ENCODE measurements around the gene UHRF2. TPM values are rescaled to one million over a fixed set of nuclear protein-coding genes. Genes with fewer than 3 reads are reported as not detected.

The UHRF2 gene
- total RNA-seq, 1 donor: 54.0 TPM

GRCh38 chr9:6479959-6480358 lies 67.0 kb downstream of the UHRF2 start:
- H3K4me3 ChIP-seq (ENCODE audit: low read depth, low read length): no peak overlapping the region
- no peak for TF ChIP-seq CTCF (IDR thresholded peaks at IDR 0.05; ENCODE audit: insufficient read depth, low read depth, low read length)
- no peak for DNase-seq (ENCODE audit: low read depth)

- no peak for TF ChIP-seq CTCF (IDR thresholded peaks at IDR 0.05; ENCODE audit: insufficient read depth, low read depth, low read length)
- no peak for DNase-seq (ENCODE audit: low read depth)
- H3K4me3 ChIP-seq (ENCODE audit: low read depth, low read length): no peak overlapping the region
These were observed 71.2 kb downstream of the UHRF2 start for GRCh38 chr9:6484210-6484609.

- no peak for DNase-seq (ENCODE audit: low read depth)
- peak; percentile 11 for TF ChIP-seq CTCF (IDR thresholded peaks at IDR 0.05; ENCODE audit: insufficient read depth, low read depth, low read length)
- H3K4me3 ChIP-seq (ENCODE audit: low read depth, low read length): no peak overlapping the region
These were observed 75.4 kb downstream of the UHRF2 start for GRCh38 chr9:6488395-6488794.

- H3K4me3 ChIP-seq (ENCODE audit: low read depth, low read length): no peak overlapping the region
- no peak for TF ChIP-seq CTCF (IDR thresholded peaks at IDR 0.05; ENCODE audit: insufficient read depth, low read depth, low read length)
- DNase-seq (ENCODE audit: low read depth): no peak
These were observed 76.1 kb downstream of the UHRF2 start for GRCh38 chr9:6489099-6489498.

- DNase-seq (ENCODE audit: low read depth): no peak
- TF ChIP-seq CTCF (IDR thresholded peaks at IDR 0.05; ENCODE audit: insufficient read depth, low read depth, low read length): no peak
- no peak overlapping the region for H3K4me3 ChIP-seq (ENCODE audit: low read depth, low read length)
These were observed 77.9 kb downstream of the UHRF2 start for GRCh38 chr9:6490863-6491262.

GRCh38 chr9:6495466-6495865 lies 82.5 kb downstream of the UHRF2 start:
- DNase-seq (ENCODE audit: low read depth): no peak
- TF ChIP-seq CTCF (IDR thresholded peaks at IDR 0.05; ENCODE audit: insufficient read depth, low read depth, low read length): no peak
- no peak overlapping the region for H3K4me3 ChIP-seq (ENCODE audit: low read depth, low read length)

GRCh38 chr9:6498982-6499381 lies 86.0 kb downstream of the UHRF2 start:
- TF ChIP-seq CTCF (IDR thresholded peaks at IDR 0.05; ENCODE audit: insufficient read depth, low read depth, low read length): no peak
- peak; percentile 11 for DNase-seq (ENCODE audit: low read depth)

More at GRCh38 chr9:6498982-6499381, 86.0 kb downstream of the UHRF2 start:
- H3K4me3 ChIP-seq (ENCODE audit: low read depth, low read length): no peak overlapping the region

All from fibroblast of villous mesenchyme (primary cell).